ENCODE results near the gene KAZN.
A peak's percentile ranks its signal among the peaks of the same experiment; 100 is the strongest.

Gene KAZN

GRCh38 chr1:14948112-14948652 is 349.7 kb downstream of the KAZN start:
- no peak for DNase-seq (ENCODE audit: low read depth)
- TF ChIP-seq, protein P1, sequence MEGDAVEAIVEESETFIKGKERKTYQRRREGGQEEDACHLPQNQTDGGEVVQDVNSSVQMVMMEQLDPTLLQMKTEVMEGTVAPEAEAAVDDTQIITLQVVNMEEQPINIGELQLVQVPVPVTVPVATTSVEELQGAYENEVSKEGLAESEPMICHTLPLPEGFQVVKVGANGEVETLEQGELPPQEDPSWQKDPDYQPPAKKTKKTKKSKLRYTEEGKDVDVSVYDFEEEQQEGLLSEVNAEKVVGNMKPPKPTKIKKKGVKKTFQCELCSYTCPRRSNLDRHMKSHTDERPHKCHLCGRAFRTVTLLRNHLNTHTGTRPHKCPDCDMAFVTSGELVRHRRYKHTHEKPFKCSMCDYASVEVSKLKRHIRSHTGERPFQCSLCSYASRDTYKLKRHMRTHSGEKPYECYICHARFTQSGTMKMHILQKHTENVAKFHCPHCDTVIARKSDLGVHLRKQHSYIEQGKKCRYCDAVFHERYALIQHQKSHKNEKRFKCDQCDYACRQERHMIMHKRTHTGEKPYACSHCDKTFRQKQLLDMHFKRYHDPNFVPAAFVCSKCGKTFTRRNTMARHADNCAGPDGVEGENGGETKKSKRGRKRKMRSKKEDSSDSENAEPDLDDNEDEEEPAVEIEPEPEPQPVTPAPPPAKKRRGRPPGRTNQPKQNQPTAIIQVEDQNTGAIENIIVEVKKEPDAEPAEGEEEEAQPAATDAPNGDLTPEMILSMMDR (conservative IDR thresholded peaks at IDR 0.05; ENCODE audit: low read length): no peak
- H3K4me3 ChIP-seq (ENCODE audit: low read length): no peak overlapping the region

DNA sequence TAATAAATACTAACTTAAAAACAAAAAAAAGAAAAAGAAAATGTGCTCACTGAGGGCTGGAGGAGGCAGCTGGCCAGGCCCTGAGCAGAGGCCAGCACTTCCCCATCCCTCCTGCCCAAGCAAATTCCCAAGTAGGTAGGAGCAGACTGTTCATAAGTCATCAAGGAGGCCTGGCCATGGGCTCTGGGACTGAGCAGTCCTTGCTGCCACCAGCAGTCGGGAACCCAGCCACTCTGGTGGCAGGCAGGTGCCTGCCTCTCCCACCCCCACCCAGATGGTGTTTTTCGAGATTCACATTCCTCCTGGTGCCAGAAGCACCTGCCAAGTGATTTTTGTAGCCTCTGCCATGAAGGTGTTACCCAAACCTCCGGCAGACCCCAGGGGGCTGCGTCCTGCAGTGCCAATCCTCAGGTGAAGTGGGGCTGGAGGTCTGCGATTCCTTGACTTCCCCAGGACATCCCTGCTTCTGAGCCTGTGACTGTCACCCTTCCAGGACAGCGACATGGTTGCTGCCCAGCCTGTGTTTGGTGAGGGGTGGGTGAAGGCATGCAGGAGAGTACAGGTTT is 350.9 kb downstream of the KAZN start:
- DNase-seq (ENCODE audit: low read depth): no peak
- TF ChIP-seq, protein P1 (conservative IDR thresholded peaks at IDR 0.05; ENCODE audit: low read length): no peak
- H3K4me3 ChIP-seq (ENCODE audit: low read length): no peak overlapping the region

DNA sequence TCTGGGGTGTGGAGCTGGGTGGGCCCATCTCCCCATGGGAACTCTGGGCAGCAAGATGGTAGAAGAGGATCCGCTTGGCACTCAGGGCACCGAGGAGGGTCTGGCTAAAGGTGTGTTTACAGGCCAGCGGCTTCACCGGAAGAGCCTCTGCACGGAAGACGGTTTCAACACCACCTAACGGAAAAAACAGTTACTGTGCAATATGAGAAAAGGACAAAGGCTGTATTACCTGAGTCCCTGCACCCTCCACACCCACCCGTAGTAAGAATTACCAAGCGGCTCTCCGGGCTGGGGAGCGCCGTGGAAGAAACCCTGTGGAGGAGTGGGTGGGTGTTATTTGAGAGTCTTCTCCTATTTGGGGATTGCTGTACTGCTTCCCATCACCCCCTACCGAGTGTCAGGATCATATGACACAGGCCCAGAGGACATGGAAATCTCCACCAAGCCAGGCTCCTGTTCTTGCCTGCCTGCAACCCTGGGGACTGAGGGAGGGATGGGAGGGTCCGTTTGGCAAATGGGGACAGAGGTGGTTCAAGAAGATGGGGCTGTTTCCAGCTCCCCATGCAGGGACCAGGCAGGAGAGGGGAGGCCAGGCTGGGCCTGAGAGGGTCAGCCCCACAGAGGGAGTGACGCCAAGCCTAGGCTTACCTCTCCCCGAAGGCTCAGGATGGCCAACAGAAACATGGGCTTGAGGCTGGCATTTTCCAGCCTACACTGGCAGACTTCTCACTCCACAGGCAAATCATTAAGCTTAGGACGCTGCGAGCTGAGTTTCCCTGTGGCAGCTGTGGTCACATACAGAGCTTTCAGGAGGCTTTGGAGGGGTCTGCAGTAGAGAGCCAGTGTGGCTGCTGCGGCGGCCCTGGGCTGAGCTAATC is 351.6 kb downstream of the KAZN start:
- DNase-seq (ENCODE audit: low read depth): no peak
- no peak overlapping the region for H3K4me3 ChIP-seq (ENCODE audit: low read length)
- TF ChIP-seq, protein P1 (conservative IDR thresholded peaks at IDR 0.05; ENCODE audit: low read length): no peak

- TF ChIP-seq, protein P1 (conservative IDR thresholded peaks at IDR 0.05; ENCODE audit: low read length): no peak
- no peak for DNase-seq (ENCODE audit: low read depth)
- H3K4me3 ChIP-seq (ENCODE audit: low read length): no peak overlapping the region
Measured at GRCh38 chr1:14951766-14952165, 353.3 kb downstream of the KAZN start.

GRCh38 chr1:14952626-14953314 is 354.3 kb downstream of the KAZN start:
- H3K4me3 ChIP-seq (ENCODE audit: low read length): no peak overlapping the region
- TF ChIP-seq, protein P1 (conservative IDR thresholded peaks at IDR 0.05; ENCODE audit: low read length): no peak
- peak; percentile 20 for DNase-seq (ENCODE audit: low read depth)

DNA sequence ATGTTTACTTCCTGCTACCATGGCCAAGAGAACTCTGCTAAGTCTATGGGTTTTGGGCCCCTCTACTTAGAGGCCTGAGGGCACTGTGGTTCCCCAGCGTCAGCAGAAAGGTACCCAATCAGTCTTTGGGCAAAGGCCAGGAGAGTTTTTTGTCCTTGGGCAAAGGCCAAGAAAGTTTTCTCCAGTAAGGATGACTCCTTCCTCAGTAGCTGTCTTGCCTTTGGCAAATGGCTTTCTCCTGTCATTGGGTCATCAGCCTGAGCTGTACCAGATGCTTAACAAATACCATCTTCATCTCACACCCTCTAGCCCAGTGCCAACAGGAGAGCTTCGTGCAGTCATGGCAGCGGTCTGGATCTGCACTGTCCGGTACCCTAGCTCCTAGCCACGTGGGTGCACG is 355.7 kb downstream of the KAZN start:
- H3K4me3 ChIP-seq (ENCODE audit: low read length): no peak overlapping the region
- peak; percentile 77 for DNase-seq (ENCODE audit: low read depth)
- TF ChIP-seq, protein P1 (conservative IDR thresholded peaks at IDR 0.05; ENCODE audit: low read length): no peak
